ENCODE measurements around the gene RAB11FIP4.

The RAB11FIP4 gene

DNA sequence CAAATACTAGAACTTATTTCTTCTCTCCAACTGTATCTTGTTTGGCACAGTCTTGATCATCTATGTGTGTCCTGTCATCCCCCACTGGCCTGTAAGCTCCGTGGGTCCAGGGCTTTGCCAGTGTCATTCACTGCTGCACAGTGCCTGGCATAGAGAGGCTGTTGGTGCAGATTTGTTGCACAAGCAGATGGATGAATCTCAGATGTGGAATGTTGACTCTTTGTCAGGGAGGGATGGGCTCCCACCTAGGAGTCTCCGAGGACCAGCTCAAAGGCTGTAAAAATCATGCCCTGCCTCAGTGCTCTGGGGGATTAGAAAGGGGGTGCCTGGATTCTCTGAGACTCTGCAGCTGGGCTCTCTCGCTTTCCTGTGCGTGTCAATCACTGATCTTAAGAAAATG, 60.6 kb downstream of the RAB11FIP4 start:
- no peak overlapping the region for H2AFZ ChIP-seq (ENCODE audit: low read depth, low read length)
- no peaks in the 10 kb centered on the region for H3K27me3 ChIP-seq (ENCODE audit: insufficient read depth, low read length)
- no peaks in the 10 kb centered on the region for H3K36me3 ChIP-seq (ENCODE audit: insufficient read depth, low read length)
- H3K4me1 ChIP-seq (ENCODE audit: insufficient read depth, low read length) = no peaks in the 10 kb centered on the region
- no peak overlapping the region for H3K4me3 ChIP-seq (ENCODE audit: low read length)
- no peaks in the 10 kb centered on the region for H3K9me3 ChIP-seq (ENCODE audit: low read length)

DNA sequence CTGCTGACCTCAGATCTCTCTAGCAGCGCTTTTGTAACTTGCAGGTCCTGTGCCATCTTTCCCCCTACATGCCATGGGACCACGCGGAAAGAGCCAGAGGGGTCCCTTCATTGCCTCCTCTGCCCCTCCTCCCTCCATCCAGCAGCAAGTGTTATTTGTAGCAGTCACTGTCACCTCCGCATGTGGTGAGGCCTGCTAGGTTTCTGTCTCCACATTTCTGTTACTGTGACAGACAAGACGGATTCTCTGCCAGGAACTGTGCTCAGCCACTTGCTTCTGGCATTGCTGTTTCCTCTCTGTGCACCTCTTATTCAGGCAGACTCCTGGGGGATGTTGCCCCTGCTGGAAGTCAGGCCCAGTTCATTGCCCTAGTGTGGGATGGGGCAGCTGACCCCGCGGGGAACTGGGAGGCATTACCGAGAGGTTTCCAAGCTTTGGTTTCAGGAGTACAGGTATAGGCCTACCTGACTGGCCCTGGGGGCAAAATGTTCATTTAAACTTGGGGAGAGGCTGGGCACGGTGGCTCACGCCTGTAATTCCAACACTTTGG, 61.2 kb downstream of the RAB11FIP4 start:
- Histone ChIP-seq H3K4me1 (ENCODE audit: insufficient read depth, low read length) (no peaks in the 10 kb centered on the region), H3K36me3 (ENCODE audit: insufficient read depth, low read length) (no peaks in the 10 kb centered on the region), H3K9me3 (ENCODE audit: low read length) (no peaks in the 10 kb centered on the region), H3K27me3 (ENCODE audit: insufficient read depth, low read length) (no peaks in the 10 kb centered on the region), H3K4me3 (ENCODE audit: low read length) (no peak overlapping the region), H2AFZ (ENCODE audit: low read depth, low read length) (no peak overlapping the region)

DNA sequence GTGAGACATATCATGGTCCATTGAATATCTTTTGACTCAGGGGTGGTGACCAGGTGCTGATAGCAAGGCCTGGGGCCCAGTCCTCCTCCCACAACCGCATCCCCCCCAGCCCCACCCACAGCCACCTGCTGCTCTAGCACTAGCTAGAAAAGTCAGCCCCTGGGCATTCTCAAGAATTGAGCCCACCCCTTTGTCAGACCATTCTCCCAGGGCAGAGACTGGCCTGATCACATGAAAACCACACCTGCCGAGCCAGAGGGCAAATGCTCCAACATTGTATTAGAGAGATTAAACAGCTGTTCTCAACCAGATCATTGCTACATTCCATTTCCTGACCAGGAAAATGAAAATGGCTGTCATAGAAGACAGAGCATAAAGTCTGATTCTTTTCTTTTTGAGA, 62.4 kb downstream of the RAB11FIP4 start:
- H3K4me3 ChIP-seq (ENCODE audit: low read length) = no peak overlapping the region
- no peaks in the 10 kb centered on the region for H3K27me3 ChIP-seq (ENCODE audit: insufficient read depth, low read length)
- no peaks in the 10 kb centered on the region for H3K36me3 ChIP-seq (ENCODE audit: insufficient read depth, low read length)
- no peak overlapping the region for H2AFZ ChIP-seq (ENCODE audit: low read depth, low read length)
- H3K9me3 ChIP-seq (ENCODE audit: low read length) = no peaks in the 10 kb centered on the region
- H3K4me1 ChIP-seq (ENCODE audit: insufficient read depth, low read length) = no peaks in the 10 kb centered on the region

GRCh38 chr17:31456814-31457213, 65.3 kb downstream of the RAB11FIP4 start:
- no peaks in the 10 kb centered on the region for H3K9me3 ChIP-seq (ENCODE audit: low read length)
- no peaks in the 10 kb centered on the region for H3K27me3 ChIP-seq (ENCODE audit: insufficient read depth, low read length)
- H3K4me1 ChIP-seq (ENCODE audit: insufficient read depth, low read length) = no peaks in the 10 kb centered on the region
- no peak overlapping the region for H3K4me3 ChIP-seq (ENCODE audit: low read length)
- H2AFZ ChIP-seq (ENCODE audit: low read depth, low read length) = no peak overlapping the region
- H3K36me3 ChIP-seq (ENCODE audit: insufficient read depth, low read length) = no peaks in the 10 kb centered on the region

DNA sequence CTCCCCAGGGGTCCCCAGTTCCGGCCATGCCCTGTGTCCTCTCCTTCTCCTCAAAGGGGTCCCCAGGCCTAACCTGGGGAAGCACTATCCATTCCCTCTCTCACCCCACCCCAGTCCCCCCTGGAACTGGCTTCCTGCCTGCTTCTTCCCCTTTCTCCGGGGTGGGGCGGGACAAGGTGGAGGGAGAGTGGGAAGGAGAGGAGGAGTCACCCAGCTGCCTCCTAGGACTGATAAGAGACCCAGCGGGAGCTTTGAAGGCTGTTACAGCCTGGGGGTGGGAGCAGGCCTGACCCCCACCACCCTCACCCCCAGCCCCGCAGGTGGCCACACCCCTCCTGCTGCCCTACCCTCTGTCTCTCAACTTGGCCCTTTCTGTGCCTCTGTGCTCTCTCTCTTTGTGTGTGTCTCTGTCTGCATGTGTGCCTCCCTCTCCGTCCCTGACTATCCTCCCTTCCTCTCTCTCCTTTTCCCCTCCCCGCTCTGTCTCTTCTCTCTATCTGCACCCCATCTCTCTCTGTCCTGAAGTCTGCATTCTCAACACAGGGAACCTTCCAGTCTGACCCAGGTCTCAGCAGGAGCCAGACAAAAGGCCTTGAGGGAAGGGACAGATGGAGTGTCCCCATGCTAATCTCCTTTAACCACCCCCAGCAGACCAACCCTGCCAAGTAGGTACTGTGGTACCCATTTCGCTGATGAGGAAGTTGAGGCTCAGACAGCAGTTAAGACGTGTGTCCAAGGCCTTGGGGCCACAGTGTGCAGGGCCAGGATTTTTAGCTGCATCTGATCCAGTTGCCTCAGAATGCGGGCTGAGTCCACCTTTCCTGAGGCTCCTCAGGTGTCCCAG, 66.1 kb downstream of the RAB11FIP4 start:
- H3K27me3 ChIP-seq (ENCODE audit: insufficient read depth, low read length) = no peaks in the 10 kb centered on the region
- no peak overlapping the region for H3K4me3 ChIP-seq (ENCODE audit: low read length)
- H2AFZ ChIP-seq (ENCODE audit: low read depth, low read length) = no peak overlapping the region
- H3K4me1 ChIP-seq (ENCODE audit: insufficient read depth, low read length) = no peaks in the 10 kb centered on the region
- H3K9me3 ChIP-seq (ENCODE audit: low read length) = no peaks in the 10 kb centered on the region
- H3K36me3 ChIP-seq (ENCODE audit: insufficient read depth, low read length) = no peaks in the 10 kb centered on the region

- H3K9me3 ChIP-seq (ENCODE audit: low read length) = no peaks in the 10 kb centered on the region
- no peaks in the 10 kb centered on the region for H3K27me3 ChIP-seq (ENCODE audit: insufficient read depth, low read length)
- no peak overlapping the region for H3K4me3 ChIP-seq (ENCODE audit: low read length)
- no peaks in the 10 kb centered on the region for H3K36me3 ChIP-seq (ENCODE audit: insufficient read depth, low read length)
- no peaks in the 10 kb centered on the region for H3K4me1 ChIP-seq (ENCODE audit: insufficient read depth, low read length)
- no peak overlapping the region for H2AFZ ChIP-seq (ENCODE audit: low read depth, low read length)
Measured at GRCh38 chr17:31458829-31459228, 67.4 kb downstream of the RAB11FIP4 start.

GRCh38 chr17:31459716-31460115, 68.2 kb downstream of the RAB11FIP4 start:
- H3K4me1 ChIP-seq (ENCODE audit: insufficient read depth, low read length) = no peaks in the 10 kb centered on the region
- no peaks in the 10 kb centered on the region for H3K27me3 ChIP-seq (ENCODE audit: insufficient read depth, low read length)
- no peak overlapping the region for H2AFZ ChIP-seq (ENCODE audit: low read depth, low read length)

GRCh38 chr17:31460226-31460721, 68.8 kb downstream of the RAB11FIP4 start:
- Histone ChIP-seq H3K9me3 (ENCODE audit: low read length) (no peaks in the 10 kb centered on the region), H3K4me1 (ENCODE audit: insufficient read depth, low read length) (no peaks in the 10 kb centered on the region), H3K36me3 (ENCODE audit: insufficient read depth, low read length) (no peaks in the 10 kb centered on the region), H3K27me3 (ENCODE audit: insufficient read depth, low read length) (no peaks in the 10 kb centered on the region), H2AFZ (ENCODE audit: low read depth, low read length) (no peak overlapping the region), H3K4me3 (ENCODE audit: low read length) (no peak overlapping the region)

More at GRCh38 chr17:31459716-31460115, 68.2 kb downstream of the RAB11FIP4 start:
- no peaks in the 10 kb centered on the region for H3K9me3 ChIP-seq (ENCODE audit: low read length)
- no peak overlapping the region for H3K4me3 ChIP-seq (ENCODE audit: low read length)
- no peaks in the 10 kb centered on the region for H3K36me3 ChIP-seq (ENCODE audit: insufficient read depth, low read length)

DNA sequence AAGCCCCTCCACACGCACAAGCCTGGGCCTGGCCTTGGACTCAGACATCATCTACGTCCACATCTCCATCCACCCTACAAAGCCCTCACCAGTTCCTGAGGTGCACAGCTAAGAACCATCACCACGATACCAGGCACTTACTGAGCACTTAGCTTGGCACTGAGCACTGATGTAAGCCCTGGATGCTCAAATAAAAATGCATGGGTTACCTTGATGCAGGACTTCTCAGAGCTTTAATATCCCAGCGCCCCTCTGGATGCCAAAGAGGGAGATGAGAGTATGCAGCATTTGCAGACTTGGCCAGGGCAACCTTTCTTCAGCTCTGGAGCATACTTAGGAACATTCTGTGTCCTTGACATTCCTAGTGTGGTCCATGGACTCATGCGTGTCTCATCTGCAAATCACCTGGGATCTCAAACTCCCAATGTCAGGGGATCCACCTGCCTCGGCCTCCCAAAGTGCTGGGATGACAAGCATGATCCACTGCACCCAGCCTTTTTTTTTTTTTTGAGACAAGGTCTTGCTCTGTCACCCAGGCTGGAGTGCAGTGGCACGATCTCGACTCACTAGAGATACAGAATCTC, 69.8 kb downstream of the RAB11FIP4 start:
- Histone ChIP-seq H2AFZ (ENCODE audit: low read depth, low read length) (no peak overlapping the region), H3K36me3 (ENCODE audit: insufficient read depth, low read length) (no peaks in the 10 kb centered on the region), H3K4me1 (ENCODE audit: insufficient read depth, low read length) (no peaks in the 10 kb centered on the region), H3K9me3 (ENCODE audit: low read length) (no peaks in the 10 kb centered on the region), H3K27me3 (ENCODE audit: insufficient read depth, low read length) (no peaks in the 10 kb centered on the region), H3K4me3 (ENCODE audit: low read length) (no peak overlapping the region)

DNA sequence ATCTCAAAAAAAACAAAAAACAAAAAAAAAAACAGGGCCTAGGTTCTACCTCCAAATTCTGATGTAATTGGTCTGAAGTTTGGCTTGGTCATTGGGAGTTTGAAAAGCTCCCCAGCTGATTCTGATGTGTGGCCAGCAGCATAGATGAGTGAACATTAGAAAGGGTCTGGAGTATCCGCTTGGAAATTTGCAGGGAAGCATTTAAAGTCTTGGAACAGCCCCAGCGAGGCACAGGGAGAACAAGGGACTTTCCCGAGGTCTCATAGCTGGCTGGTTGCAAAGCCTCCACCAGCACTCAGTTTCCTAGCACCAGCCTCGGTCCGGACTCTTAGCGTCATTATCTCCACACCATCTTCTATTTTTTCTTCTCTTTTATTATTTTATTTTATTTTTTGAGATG, 70.8 kb downstream of the RAB11FIP4 start:
- peaks cover under 1% of the 10 kb centered on the region for H3K4me1 ChIP-seq (ENCODE audit: insufficient read depth, low read length)
- H2AFZ ChIP-seq (ENCODE audit: low read depth, low read length) = no peak overlapping the region
- H3K4me3 ChIP-seq (ENCODE audit: low read length) = no peak overlapping the region
- no peaks in the 10 kb centered on the region for H3K36me3 ChIP-seq (ENCODE audit: insufficient read depth, low read length)
- H3K27me3 ChIP-seq (ENCODE audit: insufficient read depth, low read length) = no peaks in the 10 kb centered on the region
- H3K9me3 ChIP-seq (ENCODE audit: low read length) = no peaks in the 10 kb centered on the region

GRCh38 chr17:31466096-31466760, 74.8 kb downstream of the RAB11FIP4 start:
- no peaks in the 10 kb centered on the region for H3K36me3 ChIP-seq (ENCODE audit: insufficient read depth, low read length)
- no peak overlapping the region for H2AFZ ChIP-seq (ENCODE audit: low read depth, low read length)
- H3K27me3 ChIP-seq (ENCODE audit: insufficient read depth, low read length) = no peaks in the 10 kb centered on the region
- no peaks in the 10 kb centered on the region for H3K9me3 ChIP-seq (ENCODE audit: low read length)
- H3K4me3 ChIP-seq (ENCODE audit: low read length) = no peak overlapping the region
- peaks cover 18% of the 10 kb centered on the region for H3K4me1 ChIP-seq (ENCODE audit: insufficient read depth, low read length)

GRCh38 chr17:31467502-31468256, 76.2 kb downstream of the RAB11FIP4 start:
- Histone ChIP-seq H3K36me3 (ENCODE audit: insufficient read depth, low read length) (no peaks in the 10 kb centered on the region), H3K4me1 (ENCODE audit: insufficient read depth, low read length) (peaks cover 18% of the 10 kb centered on the region), H3K4me3 (ENCODE audit: low read length) (no peak overlapping the region), H3K9me3 (ENCODE audit: low read length) (no peaks in the 10 kb centered on the region), H2AFZ (ENCODE audit: low read depth, low read length) (peak overlapping the region; percentile 4), H3K27me3 (ENCODE audit: insufficient read depth, low read length) (no peaks in the 10 kb centered on the region)

Measured in neuron (in vitro differentiated cells).